ENCODE measurements around the gene HYAL2.
"Not testable (repeated sequence)": the region's sequence is repeated elsewhere in the genome, so short reads cannot be mapped to it uniquely, and the experiment has no call there.

Gene HYAL2

GRCh38 chr3:50314342-50314741 lies 8.2 kb downstream of the HYAL2 start:
- no peak for DNase-seq (ENCODE audit: low read depth in 1 of 2, low spot score in 1 of 2)

GRCh38 chr3:50312041-50312440 lies 10.5 kb downstream of the HYAL2 start:
- not testable (repeated sequence) for DNase-seq (ENCODE audit: low read depth in 1 of 2, low spot score in 1 of 2)

GRCh38 chr3:50304601-50305000 lies 17.9 kb downstream of the HYAL2 start:
- no peak for DNase-seq (ENCODE audit: low read depth in 1 of 2, low spot score in 1 of 2)

- no peak for DNase-seq (ENCODE audit: low read depth in 1 of 2, low spot score in 1 of 2)
Observed at GRCh38 chr3:50303013-50303815, 19.3 kb downstream of the HYAL2 start, which contains the start of gene HYAL1. Gene HYAL1, minus strand, starts transcription at chr3:50303574. Its CDS starts 618 bp downstream, at chr3:50302956.

GRCh38 chr3:50302095-50303012 lies 20.2 kb downstream of the HYAL2 start:
- no peak for DNase-seq (ENCODE audit: low read depth in 1 of 2, low spot score in 1 of 2)

- no peak for DNase-seq (ENCODE audit: low read depth in 1 of 2, low spot score in 1 of 2)
Observed at GRCh38 chr3:50300681-50301254, 21.8 kb downstream of the HYAL2 start.

GRCh38 chr3:50299929-50300680 lies 22.4 kb downstream of the HYAL2 start:
- DNase-seq (ENCODE audit: low read depth in 1 of 2, low spot score in 1 of 2) = no peak

GRCh38 chr3:50299638-50299928 lies 23.0 kb downstream of the HYAL2 start:
- no peak for DNase-seq (ENCODE audit: low read depth in 1 of 2, low spot score in 1 of 2)

- DNase-seq (ENCODE audit: low read depth in 1 of 2, low spot score in 1 of 2) = peak; percentile 98 to 99
Observed at GRCh38 chr3:50298836-50299637, 23.5 kb downstream of the HYAL2 start, which contains the start of the genes HYAL3 and NAA80. Gene HYAL3, minus strand, starts transcription at chr3:50299405. Its CDS starts 3,803 bp downstream, at chr3:50295602. Gene NAA80, minus strand, starts transcription at chr3:50299405. Its CDS starts 1,942 bp downstream, at chr3:50297463.

GRCh38 chr3:50297896-50298725 lies 24.4 kb downstream of the HYAL2 start:
- no peak for DNase-seq (ENCODE audit: low read depth in 1 of 2, low spot score in 1 of 2)

GRCh38 chr3:50297384-50297775 lies 25.2 kb downstream of the HYAL2 start:
- DNase-seq (ENCODE audit: low read depth in 1 of 2, low spot score in 1 of 2) = no peak

GRCh38 chr3:50296721-50297383 lies 25.7 kb downstream of the HYAL2 start:
- DNase-seq (ENCODE audit: low read depth in 1 of 2, low spot score in 1 of 2) = no peak

GRCh38 chr3:50295553-50296431 lies 26.8 kb downstream of the HYAL2 start:
- no peak for DNase-seq (ENCODE audit: low read depth in 1 of 2, low spot score in 1 of 2)

GRCh38 chr3:50294492-50295403 lies 27.8 kb downstream of the HYAL2 start:
- no peak for DNase-seq (ENCODE audit: low read depth in 1 of 2, low spot score in 1 of 2)

- DNase-seq (ENCODE audit: low read depth in 1 of 2, low spot score in 1 of 2) = no peak
Observed at GRCh38 chr3:50294089-50294488, 28.5 kb downstream of the HYAL2 start.

- DNase-seq (ENCODE audit: low read depth in 1 of 2, low spot score in 1 of 2) = no peak
Observed at GRCh38 chr3:50293079-50293801, 29.3 kb downstream of the HYAL2 start.
